NCI-H2029 treated with DMSO at 0.1 percent for 48 hours (cell line): ENCODE data around the gene CFAP221.

Experiments used
- DNase-seq: peaks from one replicate; lab custom pipeline; 2025; lab: John Stamatoyannopoulos, UW

The CFAP221 gene

GRCh38 chr2:119544075-119544938 lies at the start of gene CFAP221:
Gene CFAP221, plus strand, starts transcription at chr2:119544449. Its CDS starts 1,683 bp downstream, at chr2:119546132.
- peak; percentile 44 for DNase-seq

GRCh38 chr2:119495948-119496347 lies 48.3 kb upstream of the CFAP221 start:
- DNase-seq, result no peak

GRCh38 chr2:119496682-119497081 lies 47.6 kb upstream of the CFAP221 start:
- DNase-seq, result no peak

DNA sequence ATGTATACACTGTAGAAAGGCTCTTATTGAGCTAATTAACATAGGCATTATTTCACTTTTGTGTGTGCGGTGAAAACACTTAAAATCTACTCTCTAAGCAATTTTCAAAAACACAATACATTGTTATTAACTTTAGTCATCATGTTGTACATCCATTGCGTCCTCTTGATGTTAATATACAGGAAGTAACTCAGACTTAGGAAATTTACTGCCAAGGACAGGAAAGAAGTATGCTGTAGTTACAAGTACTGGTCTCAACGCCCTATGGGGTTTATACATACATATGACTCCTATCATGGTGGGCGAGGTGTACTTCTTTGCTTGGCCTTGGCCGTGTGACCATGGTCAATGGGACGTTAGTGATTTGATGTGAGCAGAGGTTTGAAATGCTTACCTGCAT lies 35.5 kb upstream of the CFAP221 start:
- no peak for DNase-seq

- DNase-seq, result no peak
Observed at GRCh38 chr2:119511989-119512388, 32.3 kb upstream of the CFAP221 start.

DNA sequence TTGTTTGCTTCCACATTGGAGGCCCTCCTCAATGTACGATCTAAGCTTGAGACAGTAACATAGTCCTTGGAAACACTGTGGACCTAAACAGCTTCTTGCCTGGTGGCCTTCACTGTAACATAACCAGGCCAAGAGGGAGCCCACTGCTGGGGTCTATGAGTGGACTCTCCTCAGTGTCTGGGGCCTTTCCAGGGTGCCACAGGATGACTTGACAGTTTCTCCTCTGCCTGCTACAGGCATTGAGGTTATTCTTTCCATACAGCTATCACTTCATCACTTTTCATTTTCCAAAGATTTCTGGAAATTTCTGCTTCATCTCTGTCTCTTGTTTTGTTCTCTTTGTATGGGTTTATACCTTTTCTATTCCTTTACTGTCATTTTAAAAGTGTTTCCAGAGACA lies 31.3 kb upstream of the CFAP221 start:
- DNase-seq, result no peak

- no peak for DNase-seq
Observed at GRCh38 chr2:119513832-119514231, 30.4 kb upstream of the CFAP221 start.

- DNase-seq, result no peak
Observed at GRCh38 chr2:119516121-119516520, 28.1 kb upstream of the CFAP221 start.

DNA sequence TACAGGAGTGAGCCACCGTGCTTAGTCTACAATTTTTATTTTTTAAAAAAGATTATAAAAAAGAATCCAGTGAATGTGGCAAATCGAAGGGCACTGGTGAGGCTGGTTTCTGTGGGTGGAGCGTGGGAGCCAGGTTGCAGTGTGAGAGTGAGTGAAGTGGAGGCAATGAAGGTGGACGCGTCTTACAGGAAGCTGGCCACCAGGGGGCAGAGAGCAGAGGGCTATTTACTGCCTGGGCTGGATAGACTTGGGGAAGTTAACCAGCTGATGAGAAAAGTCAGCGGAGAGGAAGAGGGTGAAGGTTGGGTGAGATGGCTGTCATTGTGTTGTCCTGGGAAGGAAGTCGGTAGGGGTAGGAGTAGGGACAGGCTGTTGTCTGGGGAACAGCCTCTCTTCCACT lies 26.8 kb upstream of the CFAP221 start:
- peak; percentile 8 for DNase-seq

DNA sequence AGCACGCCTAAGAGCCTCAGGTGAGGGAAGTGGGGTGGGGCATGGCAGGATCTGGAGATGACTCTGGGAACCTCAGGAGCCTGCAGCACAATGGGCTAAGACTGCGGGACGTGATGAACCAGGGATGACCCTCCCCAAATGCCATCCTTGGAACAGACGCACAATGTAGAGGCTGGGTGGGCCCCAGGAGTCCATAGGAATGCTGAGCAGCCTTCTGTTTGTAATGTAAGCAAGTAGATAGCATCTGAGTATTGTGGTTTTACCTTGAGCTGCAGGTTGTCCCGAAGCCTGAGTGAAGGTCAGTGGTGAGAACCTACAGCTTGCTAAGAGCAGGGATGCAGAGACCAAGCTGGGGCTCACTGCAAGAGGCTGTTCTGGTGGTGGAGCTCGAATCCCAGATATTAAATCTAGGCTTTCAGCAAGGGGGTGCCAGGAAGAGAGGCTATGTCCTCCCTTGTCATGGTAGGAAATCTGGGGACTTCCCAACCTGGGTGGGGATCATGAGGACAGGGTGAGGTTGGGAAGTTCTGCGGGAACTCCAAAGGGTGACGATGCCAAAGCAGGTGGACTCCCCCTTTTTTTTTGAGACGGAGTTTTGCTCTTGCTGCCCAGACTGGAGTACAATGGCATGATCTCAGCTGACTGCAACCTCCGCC lies 25.7 kb upstream of the CFAP221 start:
- DNase-seq, result no peak

DNA sequence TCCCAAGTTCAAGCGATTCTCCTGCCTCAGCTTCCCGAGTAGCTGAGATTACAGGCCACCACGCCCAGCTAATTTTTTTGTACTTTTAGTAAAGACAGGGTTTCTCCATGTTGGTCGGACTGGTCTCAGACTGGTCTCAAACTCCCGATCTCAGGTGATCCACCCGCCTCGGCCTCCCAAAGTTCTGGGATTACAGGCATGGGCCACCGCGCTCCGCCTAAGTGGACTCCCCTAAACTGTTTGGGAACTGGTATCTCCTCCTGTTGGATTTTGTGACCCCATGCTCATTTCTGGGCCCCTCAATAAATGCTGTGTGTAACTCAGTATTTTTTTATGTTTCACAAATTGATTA lies 25.2 kb upstream of the CFAP221 start:
- no peak for DNase-seq

GRCh38 chr2:119520696-119521432 lies 23.4 kb upstream of the CFAP221 start:
- no peak for DNase-seq

DNA sequence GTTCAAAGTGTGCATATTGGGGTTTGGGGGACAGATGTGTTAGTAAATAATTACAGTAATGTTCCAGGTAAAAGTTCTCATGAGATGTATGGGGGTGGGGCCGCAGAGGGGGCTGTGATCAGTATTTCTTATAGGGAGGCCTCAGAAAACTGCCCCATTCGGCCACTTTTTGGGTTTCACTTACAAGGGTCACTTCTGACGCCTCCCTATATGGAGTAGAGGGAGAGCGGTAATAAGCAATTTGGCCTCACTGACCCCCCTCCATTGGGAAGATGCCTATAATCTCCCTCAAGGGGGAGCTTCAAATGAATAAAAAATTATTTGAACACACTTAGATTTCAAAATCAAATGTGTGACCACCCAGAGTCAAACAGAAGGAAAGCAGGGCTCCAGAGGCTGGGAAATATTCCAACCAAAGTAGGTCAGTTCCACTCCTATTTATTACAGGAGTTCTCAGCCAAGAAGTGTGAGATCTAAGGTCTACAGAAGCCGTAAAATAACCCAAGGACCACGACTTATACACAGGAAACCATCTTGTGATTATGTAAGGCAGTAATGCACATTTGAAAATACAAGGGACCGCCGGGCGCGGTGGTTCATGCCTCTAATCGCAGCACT lies 22.7 kb upstream of the CFAP221 start:
- DNase-seq, result no peak

DNA sequence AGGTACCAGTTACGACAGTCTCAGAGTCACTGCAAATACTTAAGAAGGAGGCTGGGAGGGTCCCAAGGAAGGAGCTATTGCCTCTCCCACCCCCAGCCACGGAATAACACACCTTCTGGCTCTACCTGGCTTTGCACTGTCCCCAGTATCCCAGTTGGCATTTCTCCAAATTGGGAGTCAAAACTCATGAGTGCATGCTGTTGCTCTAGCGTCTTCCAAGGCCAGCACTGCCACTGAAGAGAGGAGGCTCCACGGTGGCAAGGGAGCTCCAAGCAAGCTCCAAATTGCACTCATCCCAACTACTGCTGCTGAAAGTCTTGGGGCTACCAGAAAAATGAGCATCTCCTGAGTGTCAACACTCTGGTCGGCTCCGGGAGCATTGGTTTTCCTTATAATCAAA lies 21.6 kb upstream of the CFAP221 start:
- DNase-seq, result no peak

GRCh38 chr2:119523383-119523951 lies 20.8 kb upstream of the CFAP221 start:
- DNase-seq, result no peak

GRCh38 chr2:119523952-119524694 lies 20.1 kb upstream of the CFAP221 start, which contains the start of gene SCTR:
Gene SCTR, minus strand, starts transcription at chr2:119524483. Its CDS starts 257 bp downstream, at chr2:119524226.
- no peak for DNase-seq

DNA sequence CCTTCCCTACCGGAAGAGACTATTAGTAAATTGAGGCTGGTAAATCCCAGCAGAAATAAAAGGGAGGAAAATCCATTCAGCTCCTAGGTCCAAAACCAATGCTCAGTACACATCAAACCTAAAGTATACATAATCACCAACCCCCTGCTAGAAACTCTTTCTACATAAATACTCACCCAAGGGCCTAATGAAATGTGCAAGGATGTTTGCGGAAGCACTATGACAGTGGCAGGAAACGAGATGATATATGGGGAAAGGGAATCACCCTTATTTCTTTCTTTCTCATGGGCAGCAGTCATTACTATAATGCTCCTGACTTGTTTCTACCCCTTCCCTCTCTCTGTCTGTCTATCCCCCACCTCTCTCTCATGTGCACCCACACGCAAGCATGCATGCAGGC lies 18.6 kb upstream of the CFAP221 start:
- no peak for DNase-seq

DNA sequence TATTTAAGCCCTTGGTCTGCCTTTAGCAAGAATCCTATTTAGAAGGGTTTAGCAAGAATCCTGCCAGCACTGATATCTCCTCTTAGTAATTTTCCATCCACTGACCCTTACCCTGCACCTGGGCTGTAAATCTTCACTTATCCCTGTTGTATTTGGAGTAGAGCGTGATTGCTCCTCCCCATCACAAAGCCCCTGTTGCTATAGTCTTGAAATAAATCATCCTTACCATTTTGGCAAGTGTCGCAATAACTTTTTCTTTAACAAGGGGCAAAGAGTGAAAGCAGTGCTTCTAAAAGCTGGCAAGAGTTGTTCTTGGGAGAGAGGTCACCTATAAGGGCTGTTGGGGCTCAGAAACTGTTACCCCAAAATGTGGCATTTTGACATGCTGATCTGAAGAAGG lies 16.2 kb upstream of the CFAP221 start:
- DNase-seq, result no peak

DNA sequence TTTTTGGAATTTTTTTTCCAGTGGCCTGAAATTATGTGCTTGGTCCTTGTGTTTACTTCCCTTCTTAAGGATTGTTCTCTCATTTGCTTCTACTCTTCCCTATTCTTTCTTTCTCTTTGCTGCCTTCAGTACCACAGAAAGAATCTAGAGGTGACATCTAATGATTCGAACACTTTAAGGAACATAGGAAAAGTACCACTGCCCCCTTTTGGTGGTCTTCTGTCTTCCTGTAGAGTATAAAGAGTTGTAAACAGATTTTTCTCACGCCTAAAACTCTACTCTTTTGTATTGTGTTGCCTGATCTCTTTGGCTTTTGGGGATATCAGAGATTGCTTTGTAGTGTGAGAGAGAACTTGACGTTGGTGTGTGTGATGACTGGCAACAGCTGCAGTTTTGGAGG lies 13.0 kb upstream of the CFAP221 start:
- DNase-seq, result no peak

DNA sequence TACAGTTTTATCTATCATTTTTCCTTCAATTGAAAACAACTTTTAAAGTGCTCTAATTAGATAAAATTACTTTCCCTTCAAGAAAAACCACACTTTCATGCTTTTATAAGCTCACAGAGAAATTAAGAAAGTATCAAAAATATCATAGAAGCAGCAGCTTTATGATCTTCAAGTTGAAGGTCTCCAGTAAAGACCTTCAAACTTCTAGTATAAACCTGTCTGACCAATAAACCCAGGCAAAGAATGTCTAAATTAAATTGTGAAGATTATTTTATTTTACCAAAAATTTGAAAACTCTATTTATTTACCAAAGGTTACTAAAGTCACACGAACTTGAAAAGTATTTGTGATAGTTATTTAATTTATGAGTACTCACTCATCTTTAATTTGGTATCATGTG lies 10.7 kb upstream of the CFAP221 start:
- DNase-seq, result no peak

DNA sequence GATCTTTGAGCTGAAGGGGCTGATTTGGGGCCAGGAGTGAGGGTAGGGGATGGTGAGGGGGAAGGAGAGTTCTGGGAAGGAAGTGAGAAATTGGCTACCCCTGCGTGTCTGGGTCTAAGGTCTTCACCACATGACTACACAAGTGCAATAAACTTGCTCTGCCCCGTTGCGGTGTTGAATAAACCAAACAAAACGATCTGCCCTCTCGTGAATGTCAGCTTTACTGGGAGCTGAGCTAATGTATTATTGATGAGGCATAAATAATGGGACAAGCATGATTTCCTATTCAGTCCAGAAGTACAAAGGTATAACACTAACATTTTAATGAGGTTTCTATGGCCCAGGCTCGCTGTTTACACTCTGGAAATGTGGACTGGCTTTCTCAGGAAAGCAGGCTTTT lies 8.0 kb upstream of the CFAP221 start:
- DNase-seq, result no peak
